ENCODE measurements around the gene ZNF701. TPM values are rescaled to one million over a fixed set of nuclear protein-coding genes. Genes with fewer than 3 reads are reported as not detected.
A peak's percentile ranks its signal among the peaks of the same experiment; 100 is the strongest.

ZNF701 gene
- total and polyA plus RNA-seq, 2 of the 13 experiments (the other 11 are each of a cell fraction or from before 2014, with no cell fraction given) = 4.5 to 6.3 TPM

GRCh38 chr19:52527134-52527955, 42.7 kb upstream of the ZNF701 start, which contains the start of gene ZNF808 (continued):
- TF ChIP-seq POGK (CRISPR knock-in tag; conservative IDR thresholded peaks at IDR 0.05) = 0 out of 2 replicates have a peak, but pooled peaks have one; percentile 38
- TF ChIP-seq SALL1 (CRISPR knock-in tag; IDR thresholded peaks at IDR 0.05) = peak; percentile 17; the same call in 1 of the 2 replicates
- TF ChIP-seq TEAD3 (CRISPR knock-in tag; optimal IDR thresholded peaks at IDR 0.05; ENCODE audit: borderline replicate concordance) = no peak
- no peak for TF ChIP-seq RFXANK (CRISPR knock-in tag; IDR thresholded peaks at IDR 0.05)
- peak; percentile 64 for TF ChIP-seq POLR2AphosphoS5 (IDR thresholded peaks at IDR 0.05; ENCODE audit: low read depth, low read length)
- peak; percentile 64; the same call in 1 of the 2 replicates for TF ChIP-seq ZMAT3 (CRISPR knock-in tag; conservative IDR thresholded peaks at IDR 0.05)
- no peak for TF ChIP-seq PAF1 (CRISPR knock-in tag; IDR thresholded peaks at IDR 0.05)
- no peak for TF ChIP-seq ZNF282 (IDR thresholded peaks at IDR 0.05; ENCODE audit: partially characterized antibody)
- peak; percentile 37 for TF ChIP-seq TAF1 (CRISPR knock-in tag; IDR thresholded peaks at IDR 0.05)
- TF ChIP-seq PAXIP1 (CRISPR knock-in tag; conservative IDR thresholded peaks at IDR 0.05) = peak; percentile 11; the same call in 1 of the 2 replicates
- TF ChIP-seq TFDP2 (CRISPR knock-in tag; IDR thresholded peaks at IDR 0.05) = peak; percentile 41
- TF ChIP-seq DZIP1 (CRISPR knock-in tag; IDR thresholded peaks at IDR 0.05) = no peak
- no peak for TF ChIP-seq ZNF777 (CRISPR knock-in tag; IDR thresholded peaks at IDR 0.05)
- TF ChIP-seq THAP11 (CRISPR knock-in tag; IDR thresholded peaks at IDR 0.05) = peak; percentile 70
- TF ChIP-seq HNRNPLL (IDR thresholded peaks at IDR 0.05; ENCODE audit: low read depth, low read length, poor library complexity, severe bottlenecking) = peak; percentile 3
- TF ChIP-seq IRX3 (CRISPR knock-in tag; IDR thresholded peaks at IDR 0.05; ENCODE audit: borderline replicate concordance, low read depth) = no peak
- no peak for TF ChIP-seq ZNF383 (CRISPR knock-in tag; IDR thresholded peaks at IDR 0.05; ENCODE audit: borderline replicate concordance)
- peak; percentile 52; the same call in 1 of the 2 replicates for TF ChIP-seq ZGPAT (CRISPR knock-in tag; IDR thresholded peaks at IDR 0.05)
- TF ChIP-seq PTBP1 (IDR thresholded peaks at IDR 0.05; ENCODE audit: low read depth, low read length, poor library complexity, severe bottlenecking) = no peak

Data from HepG2 (cell line).